HTERT RPE-1 (cell line): Measurements from ENCODE around the gene EXOC1.

Experiments used
- in situ Hi-C: fragments of 300-500 bp; cut with MboI; formaldehyde crosslinking; loops from 4 replicates; pipeline ENCODE4 v1.14.3; 2020; ENCODE audit warnings: low sequenced_read_pairs

EXOC1 gene

GRCh38 chr4:55849724-55850123, 3.7 kb upstream of the EXOC1 start:
- in situ Hi-C loops, result no loop called here

- in situ Hi-C loops, result no loop called here
Observed at GRCh38 chr4:55851885-55852284, 1.6 kb upstream of the EXOC1 start.

GRCh38 chr4:55854129-55854528, 681 bp downstream of the EXOC1 start:
- in situ Hi-C loops, result no loop called here

- in situ Hi-C loops, result no loop called here
Observed at GRCh38 chr4:55857586-55857985, 4.1 kb downstream of the EXOC1 start.

GRCh38 chr4:55859711-55860110, 6.3 kb downstream of the EXOC1 start:
- in situ Hi-C loops, result no loop called here

GRCh38 chr4:55864577-55865223, 11.3 kb downstream of the EXOC1 start:
- in situ Hi-C loops, result no loop called here

GRCh38 chr4:55865228-55865806, 11.9 kb downstream of the EXOC1 start:
- in situ Hi-C loops, result no loop called here

- in situ Hi-C loops, result no loop called here
Observed at GRCh38 chr4:55866290-55866907, 13.0 kb downstream of the EXOC1 start.

GRCh38 chr4:55866973-55867574, 13.6 kb downstream of the EXOC1 start:
- in situ Hi-C loops, result no loop called here

GRCh38 chr4:55868581-55869090, 15.2 kb downstream of the EXOC1 start:
- in situ Hi-C loops, result no loop called here

GRCh38 chr4:55871299-55871800, 17.9 kb downstream of the EXOC1 start:
- in situ Hi-C loops, result no loop called here

- in situ Hi-C loops, result no loop called here
Observed at GRCh38 chr4:55874831-55875230, 21.4 kb downstream of the EXOC1 start.

GRCh38 chr4:55876387-55876786, 22.9 kb downstream of the EXOC1 start:
- in situ Hi-C loops, result no loop called here

- in situ Hi-C loops, result no loop called here
Observed at GRCh38 chr4:55879224-55879623, 25.8 kb downstream of the EXOC1 start.

- in situ Hi-C loops, result no loop called here
Observed at GRCh38 chr4:55880652-55881280, 27.3 kb downstream of the EXOC1 start.

- in situ Hi-C loops, result no loop called here
Observed at GRCh38 chr4:55884093-55884850, 30.8 kb downstream of the EXOC1 start.

GRCh38 chr4:55884851-55885219, 31.4 kb downstream of the EXOC1 start:
- in situ Hi-C loops, result no loop called here

- in situ Hi-C loops, result no loop called here
Observed at GRCh38 chr4:55887594-55887993, 34.1 kb downstream of the EXOC1 start.

GRCh38 chr4:55892156-55892555, 38.7 kb downstream of the EXOC1 start:
- in situ Hi-C loops, result no loop called here

- in situ Hi-C loops, result no loop called here
Observed at GRCh38 chr4:55896622-55897021, 43.2 kb downstream of the EXOC1 start.

GRCh38 chr4:55902677-55903076, 49.2 kb downstream of the EXOC1 start:
- in situ Hi-C loops, result no loop called here
